K562 (cell line): ENCODE data around the gene AMZ2. TPM values are rescaled to one million over a fixed set of nuclear protein-coding genes. Genes with fewer than 3 reads are reported as not detected.
"Not testable (repeated sequence)": the region's sequence is repeated elsewhere in the genome, so short reads cannot be mapped to it uniquely, and the experiment has no call there.

Experiments
- ATAC-seq: fragments of 200-7000 bp; cut with Tn5 transposase; 3 replicates; pipeline ENCODE4 v1.9.1; 2020; ENCODE audit warnings: moderate library complexity
- BruUV-seq: library from RNA; stranded (reverse); fragments of 400-500 nt; replicated peaks from 2 replicates; lab custom pipeline; 2021; lab: Mats Ljungman, UMichigan
- CTCF ChIA-PET: fragments of 300-600 bp; formaldehyde crosslinking; extraction: SDS; loops from one replicate; lab custom pipeline; 2021; ENCODE audit warnings: low intra/inter-chr PET ratio; lab: Yijun Ruan, JAX
- POLR2A ChIA-PET: fragments of 300-600, 350-650 bp; sonication (Branson Sonifier 250); formaldehyde crosslinking; extraction: SDS; loops from one replicate; lab custom pipeline; 2021; ENCODE audit warnings: antibody characterized with exemption, inconsistent platforms; lab: Yijun Ruan, JAX
- DNase-seq, 4 experiments: peaks; one replicate each; pipeline versions ENCODE4 v3.0.0 to v3.0.0-alpha.2; 2011 to 2018; ENCODE audit warnings: low spot score in 3 of 4, mixed read lengths in 3 of 4; ENCODE audit errors: extremely low read depth in 1 of 4
- FAIRE-seq: peaks from 2 replicates; lab custom pipeline; 2011; peaks lifted over from hg19 to GRCh38; lab: Jason Lieb, UNC
- H2AFZ ChIP-seq: 2 replicates; pipeline ENCODE4 v1.6.0; 2011; ENCODE audit warnings: low read depth, low read length, control low read depth, inconsistent platforms
- H3K27ac ChIP-seq: fragments of 200-600 bp; 3 replicates; pipeline ENCODE4 v1.8.0; 2011; ENCODE audit warnings: low read depth, mild to moderate bottlenecking, control low read depth, inconsistent platforms, low read length, moderate library complexity, mixed read lengths; ENCODE audit errors: extremely low read depth
- H3K27me3 ChIP-seq, 2 experiments: fragments of 300-600 bp in 1 of 2; 2 replicates in 1 of 2; 3 replicates in 1 of 2; pipeline versions ENCODE4 v1.6.0 to v1.8.0; 2011; ENCODE audit warnings: inconsistent platforms in 2 of 2, low read length in 2 of 2, mild to moderate bottlenecking in 1 of 2, mixed read lengths in 1 of 2, moderate library complexity in 1 of 2; ENCODE audit not compliant: control insufficient read depth in 2 of 2, insufficient read depth in 2 of 2
- H3K36me3 ChIP-seq: fragments of 300-600 bp; 3 replicates; pipeline ENCODE4 v1.8.0; 2011; ENCODE audit warnings: mild to moderate bottlenecking, low read length, inconsistent platforms; ENCODE audit not compliant: control insufficient read depth, insufficient read depth
- H3K4me1 ChIP-seq, 2 experiments: fragments of 200-600 bp in 1 of 2; replicated peaks in 1 of 2; 2 replicates in 1 of 2; 3 replicates in 1 of 2; pipeline versions ENCODE4 v1.5.1 to v1.8.0; 2011; ENCODE audit warnings: inconsistent platforms in 2 of 2, low read length in 2 of 2, mild to moderate bottlenecking in 1 of 2, mixed read lengths in 1 of 2, moderate library complexity in 1 of 2; ENCODE audit not compliant: control insufficient read depth in 2 of 2, insufficient read depth in 2 of 2
- H3K4me2 ChIP-seq: 2 replicates; pipeline ENCODE4 v1.6.1; 2011; ENCODE audit warnings: low read length, control low read depth, inconsistent platforms, mixed read lengths; ENCODE audit not compliant: insufficient read depth
- H3K4me3 ChIP-seq: fragments of 200-600 bp; sonication (generic), shearing (Covaris generic); 2 replicates; pipeline ENCODE4 v1.5.1; 2016; ENCODE audit warnings: control low read depth, inconsistent platforms
- H3K79me2 ChIP-seq: fragments of 200-600 bp; 3 replicates; pipeline ENCODE4 v1.8.0; 2011; ENCODE audit warnings: low read length, inconsistent platforms; ENCODE audit not compliant: control insufficient read depth, insufficient read depth
- H3K9ac ChIP-seq, 2 experiments: 2 replicates each; pipeline versions ENCODE4 v1.6.0 to v1.6.1; 2011; ENCODE audit warnings: low read depth in 2 of 2, low read length in 2 of 2, control low read depth in 1 of 2, inconsistent platforms in 1 of 2, mild to moderate bottlenecking in 1 of 2, mixed read lengths in 1 of 2; ENCODE audit not compliant: insufficient read depth in 1 of 2
- H3K9me1 ChIP-seq: one replicate; pipeline ENCODE4 v1.6.0; 2011; ENCODE audit warnings: inconsistent platforms, mild to moderate bottlenecking, low read length, moderate library complexity; ENCODE audit not compliant: control insufficient read depth, insufficient read depth
- H3K9me3 ChIP-seq: replicated peaks from 2 replicates; pipeline ENCODE4 v1.5.1; 2011; ENCODE audit warnings: low read depth, low read length, inconsistent platforms; ENCODE audit not compliant: control insufficient read depth, insufficient read depth
- H4K20me1 ChIP-seq: replicated peaks from 2 replicates; pipeline ENCODE4 v1.6.1; 2011; ENCODE audit warnings: low read length, inconsistent platforms, mixed read lengths; ENCODE audit not compliant: control insufficient read depth, insufficient read depth
- WGBS: fragments of 100-300 bp; shearing (Covaris generic); methylation state at CpG from one replicate; pipeline ENCODE4 v1.1.6; 2016; ENCODE audit warnings: low coverage, mixed read lengths; ENCODE audit not compliant: insufficient coverage; ENCODE audit errors: missing lambda C conversion rate; 5-methylcytosine and 5-hydroxymethylcytosine counted together
- in situ Hi-C: fragments of 300-500 bp; cut with MboI; formaldehyde crosslinking; loops from 4 replicates; pipeline ENCODE4 v1.15.0; 2018; ENCODE audit warnings: inconsistent platforms, mixed read lengths
- intact Hi-C: fragments of 100-400 bp; cut with micrococcal nuclease; formaldehyde crosslinking; loops from 2 replicates; pipeline ENCODE4 v1.14.2; 2022
- polyA plus RNA-seq, 8 experiments: library from polyadenylated mRNA; depleted of rRNA in 4 of 8; stranded (reverse) in 5 of 8; unstranded in 3 of 8; fragments of >200 nt; fragmentation: Nextera tagmentation in 2 of 8; fragmentation: Illumina TruSeq in 1 of 8; extraction: Ambion mirVana in 2 of 8; extraction: Trizol in 1 of 8; gene quantifications; 2 replicates each; pipeline versions ENCODE4 v1.2.1 to v1.2.3, GENCODE V29; 2011 to 2014; ENCODE audit warnings: inconsistent platforms in 1 of 8, missing spikeins in 1 of 8
- total RNA-seq, 7 experiments: library from RNA; depleted of rRNA in 6 of 7; stranded (reverse); fragments of >200 nt in 6 of 7; fragmentation: Illumina TruSeq in 2 of 7; extraction: Trizol in 2 of 7; gene quantifications; 2 replicates each; pipeline versions ENCODE4 v1.2.1 to v1.2.3, GENCODE V29; 2011 to 2021; ENCODE audit warnings: low replicate concordance in 1 of 7
- TF ChIP-seq, protein P1 (sequence below): sonication (generic); formaldehyde crosslinking; IDR thresholded peaks from 2 replicates; pipeline ENCODE4 v1.8.0; 2023; ENCODE audit warnings: mild to moderate bottlenecking, missing genetic modification reagents

Gene AMZ2
- total and polyA plus RNA-seq, 9 of the 15 experiments (the other 6 are each of a cell fraction or from before 2014, with no cell fraction given), result 22.6 to 92.2 (median 52.6) TPM

DNA sequence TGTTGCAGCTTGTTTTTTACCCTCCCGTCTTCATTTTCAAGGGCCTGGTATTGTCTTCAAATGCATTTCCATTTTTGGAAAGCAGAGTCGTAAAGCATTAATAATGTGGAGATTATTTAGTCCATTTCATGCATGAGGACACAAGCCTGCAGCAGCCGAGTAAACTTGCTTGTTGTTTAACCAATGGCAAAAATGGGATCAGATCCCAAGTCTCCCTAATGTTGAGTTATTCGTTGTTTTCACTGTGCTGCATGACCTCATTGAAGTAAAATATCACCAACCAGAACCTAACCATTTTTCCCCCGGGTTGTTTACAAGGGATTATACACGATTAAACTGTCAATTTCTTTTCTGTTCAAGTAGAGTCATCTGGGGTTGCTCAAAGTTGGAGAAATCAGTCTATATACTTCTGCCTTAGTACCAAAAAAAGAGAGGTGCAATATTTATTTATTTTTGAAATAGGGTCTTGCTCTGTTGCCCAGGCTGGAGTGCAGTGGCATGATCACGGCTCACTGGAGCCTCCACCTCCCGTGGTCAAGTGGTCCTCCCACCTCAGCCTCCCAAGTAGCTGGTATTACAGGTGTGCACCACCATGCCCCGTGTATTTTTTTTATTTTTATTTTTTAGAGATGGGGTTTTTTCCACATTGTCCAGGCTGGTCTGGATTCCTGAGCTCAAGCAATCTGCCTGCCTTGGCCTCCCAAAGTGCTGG is 12.4 kb downstream of the AMZ2 start (continued):
- TF ChIP-seq, protein P1, sequence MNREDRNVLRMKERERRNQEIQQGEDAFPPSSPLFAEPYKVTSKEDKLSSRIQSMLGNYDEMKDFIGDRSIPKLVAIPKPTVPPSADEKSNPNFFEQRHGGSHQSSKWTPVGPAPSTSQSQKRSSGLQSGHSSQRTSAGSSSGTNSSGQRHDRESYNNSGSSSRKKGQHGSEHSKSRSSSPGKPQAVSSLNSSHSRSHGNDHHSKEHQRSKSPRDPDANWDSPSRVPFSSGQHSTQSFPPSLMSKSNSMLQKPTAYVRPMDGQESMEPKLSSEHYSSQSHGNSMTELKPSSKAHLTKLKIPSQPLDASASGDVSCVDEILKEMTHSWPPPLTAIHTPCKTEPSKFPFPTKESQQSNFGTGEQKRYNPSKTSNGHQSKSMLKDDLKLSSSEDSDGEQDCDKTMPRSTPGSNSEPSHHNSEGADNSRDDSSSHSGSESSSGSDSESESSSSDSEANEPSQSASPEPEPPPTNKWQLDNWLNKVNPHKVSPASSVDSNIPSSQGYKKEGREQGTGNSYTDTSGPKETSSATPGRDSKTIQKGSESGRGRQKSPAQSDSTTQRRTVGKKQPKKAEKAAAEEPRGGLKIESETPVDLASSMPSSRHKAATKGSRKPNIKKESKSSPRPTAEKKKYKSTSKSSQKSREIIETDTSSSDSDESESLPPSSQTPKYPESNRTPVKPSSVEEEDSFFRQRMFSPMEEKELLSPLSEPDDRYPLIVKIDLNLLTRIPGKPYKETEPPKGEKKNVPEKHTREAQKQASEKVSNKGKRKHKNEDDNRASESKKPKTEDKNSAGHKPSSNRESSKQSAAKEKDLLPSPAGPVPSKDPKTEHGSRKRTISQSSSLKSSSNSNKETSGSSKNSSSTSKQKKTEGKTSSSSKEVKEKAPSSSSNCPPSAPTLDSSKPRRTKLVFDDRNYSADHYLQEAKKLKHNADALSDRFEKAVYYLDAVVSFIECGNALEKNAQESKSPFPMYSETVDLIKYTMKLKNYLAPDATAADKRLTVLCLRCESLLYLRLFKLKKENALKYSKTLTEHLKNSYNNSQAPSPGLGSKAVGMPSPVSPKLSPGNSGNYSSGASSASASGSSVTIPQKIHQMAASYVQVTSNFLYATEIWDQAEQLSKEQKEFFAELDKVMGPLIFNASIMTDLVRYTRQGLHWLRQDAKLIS (CRISPR knock-in tag), result no peak

DNA sequence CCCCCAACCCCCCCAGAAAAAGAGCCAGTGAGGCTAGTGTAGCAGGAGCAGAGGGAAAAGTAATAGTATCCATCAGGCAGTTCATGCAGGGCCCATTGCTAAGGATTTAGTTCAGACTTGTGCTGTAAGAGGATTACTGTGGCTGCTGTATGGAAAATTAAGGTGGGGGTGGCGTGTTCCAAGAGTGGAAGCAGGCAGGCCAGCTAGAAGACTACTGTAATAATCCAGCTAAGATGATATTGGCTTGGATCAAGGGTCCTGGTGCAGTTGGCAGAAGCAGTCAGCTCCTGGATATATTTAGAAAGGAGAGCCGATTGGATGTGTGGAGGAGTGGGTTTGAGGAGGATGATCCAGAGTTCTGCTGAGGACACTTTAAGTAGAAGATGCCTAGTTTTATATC is 14.6 kb downstream of the AMZ2 start:
- CTCF ChIA-PET, result interaction anchor here (1.9 to 2.2 kb wide), 3 partner anchors 136 to 200 kb away, joined by 4 to 12 read pairs (median 11); no protein-coding TSS in a partner anchor
- in situ Hi-C loops, result loop anchor here (5.0 to 25.0 kb wide), 2 partner anchors 205 to 500 kb away; no protein-coding TSS in a partner anchor
- H3K4me2 ChIP-seq, H3K36me3 ChIP-seq, FAIRE-seq, H3K79me2 ChIP-seq, H3K9me3 ChIP-seq, H3K9me1 ChIP-seq, DNase-seq, H3K4me3 ChIP-seq, H3K9ac ChIP-seq, H3K27ac ChIP-seq, ATAC-seq, H2AFZ ChIP-seq, BruUV-seq, H4K20me1 ChIP-seq, H3K4me1 ChIP-seq, H3K27me3 ChIP-seq, POLR2A ChIA-PET: not testable (repeated sequence)
- 20% methylated on average over 1 of the region's 2 CpGs for WGBS
- intact Hi-C loops, result loop anchor here (10.0 kb wide), 3 partner anchors 132 to 502 kb away; no protein-coding TSS in a partner anchor
